NCI-H526 treated with DMSO at 0.1 percent for 48 hours (cell line): ENCODE data around the gene PLS3.
"Not testable (repeated sequence)": the region's sequence is repeated elsewhere in the genome, so short reads cannot be mapped to it uniquely, and the experiment has no call there.

Experiments
- DNase-seq: peaks from one replicate; lab custom pipeline; 2025; lab: John Stamatoyannopoulos, UW

PLS3 gene

DNA sequence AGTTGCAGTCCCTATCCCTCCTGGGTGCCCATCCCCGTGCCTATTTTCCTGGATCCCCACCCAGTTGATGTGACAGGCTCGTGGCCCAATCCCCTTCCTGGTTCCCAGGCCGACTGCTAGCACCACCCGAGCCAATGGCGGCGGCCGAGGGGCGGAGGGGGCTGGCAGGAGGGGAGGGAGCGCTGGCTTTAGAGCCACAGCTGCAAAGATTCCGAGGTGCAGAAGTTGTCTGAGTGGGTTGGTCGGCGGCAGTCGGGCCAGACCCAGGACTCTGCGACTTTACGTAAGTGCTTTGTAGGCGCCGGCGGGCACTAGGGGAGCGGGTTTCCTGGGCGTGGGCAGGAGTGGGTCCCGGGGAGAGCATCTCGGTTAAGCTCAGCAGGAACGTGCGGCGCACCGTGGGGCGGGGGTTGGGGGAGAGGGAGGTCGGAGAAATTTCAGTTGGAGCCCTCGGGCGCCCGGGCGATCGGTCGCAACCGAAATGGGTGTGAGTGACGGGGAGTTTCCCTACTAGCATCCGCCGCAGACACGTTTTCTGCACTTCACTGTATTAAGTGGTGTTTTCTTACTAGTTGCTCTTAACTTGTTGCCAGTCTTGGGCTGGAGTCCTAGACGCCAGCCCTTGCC is at the start of gene PLS3:
Gene PLS3, plus strand, starts transcription at position 197 of the 627 bp plus-strand sequence. CDS start 49,077 bp downstream, outside the sequence.
- DNase-seq, result peak; percentile 65

GRCh38 chrX:115518113-115518512 is 42.9 kb upstream of the PLS3 start:
- no peak for DNase-seq

- no peak for DNase-seq
These were observed 39.2 kb upstream of the PLS3 start for GRCh38 chrX:115521741-115522140.

DNA sequence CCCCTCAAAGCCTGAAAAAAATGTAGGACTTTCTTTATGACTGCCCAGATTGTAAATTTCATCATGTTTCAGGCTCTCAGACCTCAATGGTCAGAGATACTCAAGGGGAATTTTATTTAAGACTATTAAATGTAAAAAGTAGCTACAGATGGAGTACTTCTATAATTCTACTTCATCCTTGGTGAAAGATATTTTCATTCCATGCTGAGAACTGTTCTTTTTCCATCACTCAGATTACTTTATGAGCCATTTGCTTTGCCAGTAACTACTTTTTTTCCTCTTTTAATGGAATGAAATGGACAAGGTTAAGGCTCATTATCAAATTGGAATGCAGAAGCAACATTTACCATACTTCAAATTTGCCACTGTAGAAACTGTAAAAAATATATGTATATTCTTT is 38.0 kb upstream of the PLS3 start:
- DNase-seq, result no peak

- no peak for DNase-seq
These were observed 35.5 kb upstream of the PLS3 start for GRCh38 chrX:115525486-115525885.

DNA sequence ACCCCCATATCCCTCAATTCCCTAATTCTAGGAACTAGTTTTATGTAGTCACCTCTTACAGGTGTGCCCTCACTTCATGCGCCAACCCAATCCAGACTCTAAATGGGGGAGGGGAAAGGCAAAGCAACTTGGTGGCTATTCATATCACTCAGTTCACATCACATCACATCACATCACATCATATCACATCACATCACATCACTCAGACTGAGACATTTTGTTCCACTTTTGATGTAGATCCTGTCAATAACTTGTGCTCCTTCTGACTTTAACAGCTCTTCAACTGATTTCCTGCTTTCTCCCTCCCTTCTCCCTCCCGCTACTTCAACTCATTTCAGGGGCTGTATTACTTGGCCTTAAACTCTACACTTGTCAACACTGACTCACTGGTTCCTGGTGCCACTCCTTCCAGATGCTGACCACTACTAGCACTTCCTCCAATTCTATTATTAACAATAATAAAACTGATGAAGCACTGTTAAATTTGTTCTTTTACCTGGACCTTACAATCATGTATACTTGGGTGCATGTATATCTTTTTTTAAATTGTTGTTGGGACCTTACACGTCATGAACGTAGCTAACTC is 29.1 kb upstream of the PLS3 start:
- no peak for DNase-seq

DNA sequence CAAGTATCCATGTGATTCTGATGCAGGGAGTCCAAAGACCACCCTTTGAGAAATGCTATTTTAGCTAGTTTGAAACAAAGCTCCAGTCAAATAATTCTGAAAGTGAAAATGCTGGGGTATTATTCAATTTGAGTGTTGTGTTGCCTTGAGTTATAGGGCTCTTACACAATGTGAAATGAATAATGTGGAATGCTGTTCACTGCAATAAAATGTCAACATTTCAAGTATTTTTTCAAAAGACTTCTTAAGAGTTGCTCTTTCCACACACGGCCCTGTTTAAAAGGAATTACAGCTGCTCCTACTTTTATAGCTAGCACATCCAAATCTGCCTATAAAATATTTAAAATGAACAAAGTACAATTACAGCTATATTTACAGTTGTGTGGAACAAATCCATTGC is 27.5 kb upstream of the PLS3 start:
- no peak for DNase-seq

DNA sequence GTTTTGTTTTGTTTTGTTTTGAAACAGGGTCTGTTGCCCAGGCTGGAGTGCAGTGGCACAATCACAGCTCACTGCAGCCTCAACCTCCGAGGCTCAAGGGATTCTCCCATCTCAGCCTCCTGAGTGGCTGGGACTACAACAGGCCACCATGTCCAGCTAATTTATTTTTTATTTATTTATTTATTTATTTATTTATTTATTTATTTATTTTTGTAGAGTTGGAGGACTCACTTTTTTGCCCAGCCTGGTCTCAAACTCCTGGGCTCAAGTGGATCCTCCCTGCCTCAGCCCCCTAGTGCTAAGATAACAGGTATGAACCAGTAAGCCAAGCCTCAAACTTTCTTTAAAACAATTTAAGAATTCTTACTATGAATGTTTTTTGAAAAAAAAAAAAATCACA is 26.6 kb upstream of the PLS3 start:
- DNase-seq, result no peak

DNA sequence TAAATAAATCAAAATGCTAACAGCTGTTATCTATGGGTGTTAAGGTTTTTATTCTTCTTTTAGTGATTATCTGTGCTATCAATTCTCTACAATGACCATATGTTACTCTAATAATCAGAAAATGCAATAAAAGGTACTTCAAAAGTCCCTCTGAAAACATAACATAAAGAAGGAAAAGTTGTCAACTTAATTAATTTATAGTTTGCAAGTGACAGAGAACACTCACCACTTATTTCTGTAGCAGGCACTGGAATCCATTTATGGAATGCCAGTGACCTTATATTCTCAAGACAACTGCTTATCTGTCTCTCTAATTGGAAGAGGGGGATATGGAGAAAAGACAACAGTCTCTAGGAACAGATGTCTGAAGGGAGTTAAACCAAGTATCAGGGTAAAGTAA is 25.6 kb upstream of the PLS3 start:
- no peak for DNase-seq

- DNase-seq, result no peak
These were observed 25.1 kb upstream of the PLS3 start for GRCh38 chrX:115535844-115536243.

- no peak for DNase-seq
These were observed 21.1 kb upstream of the PLS3 start for GRCh38 chrX:115539841-115540240.

- not testable (repeated sequence) for DNase-seq
These were observed 19.9 kb upstream of the PLS3 start for GRCh38 chrX:115541045-115541444.

DNA sequence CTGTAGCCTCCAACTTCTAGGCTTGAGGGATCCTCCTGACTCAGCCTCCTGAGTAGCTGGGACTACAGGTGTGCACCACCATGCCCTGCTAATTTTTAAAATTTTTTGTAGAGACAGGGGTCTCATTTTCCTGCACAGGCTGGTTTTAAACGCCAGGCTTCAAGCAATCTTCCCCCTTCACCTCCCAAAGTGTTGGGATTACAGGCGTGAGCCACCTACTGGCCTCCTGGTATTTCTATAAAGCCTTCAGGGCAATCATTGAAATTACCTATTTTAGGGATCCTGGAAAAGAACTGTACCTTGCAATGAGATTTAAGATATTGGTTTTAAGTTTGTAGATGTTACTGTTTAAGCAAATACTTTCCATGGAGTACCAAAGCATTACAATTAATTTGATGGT is 13.5 kb upstream of the PLS3 start:
- no peak for DNase-seq

DNA sequence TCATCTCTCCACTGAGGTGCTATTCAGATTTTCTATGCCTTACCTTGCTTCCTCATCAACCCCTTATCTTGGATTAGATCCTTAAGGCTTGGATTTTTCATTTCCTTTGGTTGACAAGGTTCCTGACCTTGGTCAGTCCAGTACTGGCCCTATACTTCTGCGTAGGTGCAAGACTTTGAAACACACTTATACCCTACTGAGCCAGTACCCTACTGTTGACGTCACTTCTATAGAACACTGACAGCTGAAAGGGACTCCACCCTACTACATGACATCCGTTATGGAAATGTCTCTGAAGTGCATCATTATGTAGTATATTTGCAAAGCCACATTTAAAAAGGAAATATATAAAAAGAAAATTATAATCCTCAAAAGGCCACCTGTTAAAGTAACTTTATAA is 12.0 kb upstream of the PLS3 start:
- no peak for DNase-seq

DNA sequence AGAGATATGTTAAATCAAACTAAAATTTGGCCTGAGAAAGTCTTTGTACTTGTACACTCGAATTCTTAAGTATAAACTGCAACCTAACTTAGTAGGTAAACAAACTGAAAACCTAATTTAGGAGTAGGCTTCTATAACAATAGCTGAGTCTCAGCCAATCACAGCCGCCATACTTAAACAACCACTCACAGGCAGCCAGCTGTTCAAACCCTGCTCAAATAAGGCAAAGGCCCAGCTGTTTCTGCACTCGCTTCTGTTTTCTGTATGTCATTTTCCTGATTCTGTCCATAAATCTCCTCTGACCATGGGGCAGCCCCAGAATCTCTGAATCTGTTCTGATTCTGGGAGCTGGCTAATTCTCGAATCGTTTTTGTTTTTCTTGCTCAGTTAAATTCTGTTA is 7.8 kb upstream of the PLS3 start:
- no peak for DNase-seq

- DNase-seq, result no peak
These were observed 1.3 kb upstream of the PLS3 start for GRCh38 chrX:115559672-115560071.

- DNase-seq, result no peak
These were observed 580 bp upstream of the PLS3 start for GRCh38 chrX:115560211-115560977.

- DNase-seq, result peak; percentile 47
These were observed 868 bp downstream of the PLS3 start for GRCh38 chrX:115561605-115562479.

- DNase-seq, result no peak
These were observed 1.5 kb downstream of the PLS3 start for GRCh38 chrX:115562480-115562847.

DNA sequence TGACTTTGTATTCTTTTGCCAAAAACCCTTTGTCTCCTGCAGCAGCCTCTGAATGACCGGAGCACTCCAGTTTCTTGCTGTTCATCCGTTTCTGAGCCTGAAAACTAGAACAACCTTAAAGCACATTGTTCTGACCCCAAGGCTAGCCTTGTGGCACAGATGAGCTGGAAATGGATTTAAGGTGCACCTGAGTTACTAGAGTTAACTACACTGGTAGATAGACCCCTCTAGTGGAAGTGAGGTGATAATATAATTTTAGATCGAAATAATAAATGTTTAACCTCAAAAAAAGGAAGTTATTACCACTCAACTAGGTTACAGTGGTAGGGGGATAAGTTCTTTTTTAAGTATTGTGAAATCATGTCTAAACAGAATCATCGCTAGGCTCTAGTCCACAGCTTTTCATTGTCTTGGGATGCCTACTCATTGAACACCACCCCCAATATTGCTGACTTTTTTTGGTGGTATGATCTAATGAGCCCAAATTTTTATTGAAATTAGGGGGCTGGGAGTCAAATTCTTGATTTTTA is 2.7 kb downstream of the PLS3 start:
- no peak for DNase-seq

- no peak for DNase-seq
These were observed 3.3 kb downstream of the PLS3 start for GRCh38 chrX:115564243-115564642.

DNA sequence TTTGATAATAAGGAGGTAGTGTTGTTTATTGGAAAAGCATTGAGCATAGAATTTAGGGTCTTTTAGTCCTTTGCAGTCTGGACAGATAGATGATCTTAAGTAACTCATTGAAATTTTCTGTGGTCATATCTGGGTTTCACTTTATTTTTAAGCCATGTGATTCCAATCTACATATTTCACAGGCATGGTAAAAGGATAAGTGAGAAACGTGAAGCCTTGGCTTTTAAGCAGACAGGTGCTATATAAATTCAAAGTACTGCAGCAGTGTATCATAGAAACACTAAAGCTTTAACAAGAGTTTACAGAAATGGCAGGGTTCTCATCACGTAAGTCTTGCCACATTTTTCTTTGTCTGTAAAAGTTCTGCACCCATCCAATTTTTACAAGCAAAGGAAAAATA is 4.9 kb downstream of the PLS3 start:
- DNase-seq, result no peak
